Sciatic nerve (tissue), 2 donors: Measurements from ENCODE around the gene QPRT. TPM values are rescaled to one million over a fixed set of nuclear protein-coding genes. Genes with fewer than 3 reads are reported as not detected.
A peak's percentile ranks its signal among the peaks of the same experiment; 100 is the strongest.
"Not testable (repeated sequence)": the region's sequence is repeated elsewhere in the genome, so short reads cannot be mapped to it uniquely, and the experiment has no call there.

Experiments
- ATAC-seq: fragments of 200-7000 bp; cut with Tn5 transposase; one replicate; pipeline ENCODE4 v1.9.1; 2020; ENCODE audit warnings: mild to moderate bottlenecking, moderate library complexity
- DNase-seq: peaks from one replicate; pipeline ENCODE4 v3.0.0-alpha.2; 2020; ENCODE audit warnings: low spot score
- intact Hi-C: fragments of 100-400 bp; cut with DNase I; formaldehyde crosslinking; loops from one replicate; pipeline ENCODE4 v1.14.2; 2022
- total RNA-seq: library from RNA; stranded (reverse); fragmentation: NEBNext Ultra II Directional; extraction: Animal tissue kit (Norgen Biotek cat#: 25700); gene quantifications from one replicate; pipeline ENCODE4 v1.2.1, GENCODE V29; 2021
- donor health status: DM: no; HTN: no; CAD: no.
- donor health status: DM: no; HTN: no; CAD: no.

The QPRT gene
- total RNA-seq, 1 donor from 2014 or later, result 26.3 TPM

GRCh38 chr16:29707160-29707559 lies 28.2 kb downstream of the QPRT start:
- ATAC-seq, DNase-seq, intact Hi-C loops: not testable (repeated sequence)

- DNase-seq, result no peak
- ATAC-seq, result no peak
- intact Hi-C loops, result no loop called here
These were observed 30.1 kb downstream of the QPRT start for GRCh38 chr16:29708917-29709600.

- intact Hi-C loops, ATAC-seq, DNase-seq: not testable (repeated sequence)
These were observed 30.7 kb downstream of the QPRT start for GRCh38 chr16:29709657-29710056.

- intact Hi-C loops, result no loop called here
- DNase-seq, result no peak
- ATAC-seq, result peak; percentile 92
These were observed 31.5 kb downstream of the QPRT start for GRCh38 chr16:29710227-29711219.

GRCh38 chr16:29712809-29713208 lies 33.8 kb downstream of the QPRT start:
- DNase-seq (no peak), ATAC-seq (no peak)
- intact Hi-C loops, result no loop called here

- ATAC-seq (no peak), DNase-seq (no peak)
- intact Hi-C loops, result no loop called here
These were observed 35.4 kb downstream of the QPRT start for GRCh38 chr16:29714396-29714795.

- intact Hi-C loops, result no loop called here
- no peak for ATAC-seq
These were observed 36.0 kb downstream of the QPRT start for GRCh38 chr16:29714972-29715371.

GRCh38 chr16:29717113-29717512 lies 38.1 kb downstream of the QPRT start:
- DNase-seq, result no peak
- no peak for ATAC-seq
- intact Hi-C loops, result no loop called here

More at GRCh38 chr16:29714972-29715371, 36.0 kb downstream of the QPRT start:
- DNase-seq, result no peak

GRCh38 chr16:29719063-29719462 lies 40.1 kb downstream of the QPRT start:
- intact Hi-C loops, result no loop called here

GRCh38 chr16:29720703-29721102 lies 41.7 kb downstream of the QPRT start:
- intact Hi-C loops, result no loop called here
- DNase-seq (no peak), ATAC-seq (no peak)

More at GRCh38 chr16:29719063-29719462, 40.1 kb downstream of the QPRT start:
- ATAC-seq (no peak), DNase-seq (no peak)

GRCh38 chr16:29721167-29721879 lies 42.3 kb downstream of the QPRT start:
- intact Hi-C loops, result not testable (repeated sequence)

GRCh38 chr16:29726845-29727377 lies 47.9 kb downstream of the QPRT start:
- DNase-seq (no peak), ATAC-seq (no peak)
- intact Hi-C loops, result no loop called here

More at GRCh38 chr16:29721167-29721879, 42.3 kb downstream of the QPRT start:
- peak; percentile 72 for DNase-seq
- ATAC-seq, result peak; percentile 83

- no peak for DNase-seq
- intact Hi-C loops, result no loop called here
- ATAC-seq, result no peak
These were observed 48.5 kb downstream of the QPRT start for GRCh38 chr16:29727452-29727851.

GRCh38 chr16:29729116-29729521 lies 50.1 kb downstream of the QPRT start:
- DNase-seq, result no peak
- ATAC-seq, result peak; percentile 73
- intact Hi-C loops, result no loop called here

GRCh38 chr16:29730649-29731048 lies 51.7 kb downstream of the QPRT start:
- intact Hi-C loops, result no loop called here

GRCh38 chr16:29731768-29732601 lies 53.0 kb downstream of the QPRT start:
- intact Hi-C loops, ATAC-seq, DNase-seq: not testable (repeated sequence)

More at GRCh38 chr16:29730649-29731048, 51.7 kb downstream of the QPRT start:
- ATAC-seq (no peak), DNase-seq (no peak)

- ATAC-seq, result no peak
- intact Hi-C loops, result no loop called here
- DNase-seq, result no peak
These were observed 55.8 kb downstream of the QPRT start for GRCh38 chr16:29734786-29735185.

- intact Hi-C loops, result no loop called here
- no peak for DNase-seq
- no peak for ATAC-seq
These were observed 57.1 kb downstream of the QPRT start for GRCh38 chr16:29736112-29736511.
